Endothelial cell of umbilical vein (primary cell): ENCODE results near the gene FUBP3. TPM values are rescaled to one million over a fixed set of nuclear protein-coding genes. Genes with fewer than 3 reads are reported as not detected.

Experiments used
- BruUV-seq: library from RNA; stranded (reverse); fragments of 400-500 nt; replicated peaks from 2 replicates; lab custom pipeline; 2021; lab: Mats Ljungman, UMichigan
- CTCF ChIA-PET: fragments of 300-600, 350-600 bp; sonication (Branson Sonifier 250); formaldehyde crosslinking; loops from one replicate; lab custom pipeline; 2021; ENCODE audit warnings: antibody characterized with exemption, inconsistent platforms; lab: Charles Lee
- POLR2A ChIA-PET: fragments of 300-600, 350-600 bp; sonication (Branson Sonifier 250); formaldehyde crosslinking; loops from one replicate; lab custom pipeline; 2021; ENCODE audit warnings: antibody characterized with exemption, inconsistent platforms; lab: Charles Lee
- DNase-seq: peaks from one replicate; pipeline ENCODE4 v3.0.0-alpha.2; 2011; ENCODE audit warnings: low read depth, low spot score
- FAIRE-seq: peaks from 2 replicates; lab custom pipeline; 2011; peaks lifted over from hg19 to GRCh38; lab: Jason Lieb, UNC
- H2AFZ ChIP-seq: 2 replicates; pipeline ENCODE4 v1.6.0; 2012; ENCODE audit warnings: low read depth, low read length, control low read depth, inconsistent platforms
- H3K27ac ChIP-seq: 2 replicates; pipeline ENCODE4 v1.5.1; 2011; ENCODE audit warnings: low read depth, mild to moderate bottlenecking, control low read depth, low read length, moderate library complexity; ENCODE audit not compliant: insufficient read depth
- H3K27me3 ChIP-seq, 2 experiments: 2 replicates each; pipeline versions ENCODE4 v1.6.0 to v1.6.1; 2011; ENCODE audit warnings: low read length in 2 of 2, mixed read lengths in 1 of 2; ENCODE audit not compliant: control insufficient read depth in 2 of 2, insufficient read depth in 2 of 2
- H3K36me3 ChIP-seq, 2 experiments: 2 replicates in 1 of 2; 3 replicates in 1 of 2; pipeline ENCODE4 v1.5.1; 2011; ENCODE audit warnings: low read length in 2 of 2, mild to moderate bottlenecking in 1 of 2, moderate library complexity in 1 of 2; ENCODE audit not compliant: control insufficient read depth in 2 of 2, insufficient read depth in 2 of 2; ENCODE audit errors: extremely low read depth in 1 of 2
- H3K4me1 ChIP-seq: 3 replicates; pipeline ENCODE4 v1.5.1; 2011; ENCODE audit warnings: mild to moderate bottlenecking, low read length; ENCODE audit not compliant: control insufficient read depth, insufficient read depth; ENCODE audit errors: extremely low read depth
- H3K4me2 ChIP-seq: 2 replicates; pipeline ENCODE4 v1.6.1; 2011; ENCODE audit warnings: low read length, control low read depth, mixed read lengths; ENCODE audit not compliant: insufficient read depth
- H3K4me3 ChIP-seq, 3 experiments: fragments of 200-600 bp in 1 of 3; sonication (generic), shearing (Covaris generic) in 1 of 3; replicated peaks in 1 of 3; 2 replicates each; pipeline ENCODE4 v1.5.1; 2011 to 2016; ENCODE audit warnings: control low read depth in 3 of 3, low read length in 3 of 3, mild to moderate bottlenecking in 2 of 3, inconsistent platforms in 1 of 3, low read depth in 1 of 3, moderate library complexity in 1 of 3; ENCODE audit not compliant: insufficient read depth in 1 of 3
- H3K79me2 ChIP-seq: 2 replicates; pipeline ENCODE4 v1.6.0; 2012; ENCODE audit warnings: low read length, inconsistent platforms; ENCODE audit not compliant: control insufficient read depth, insufficient read depth
- H3K9ac ChIP-seq: replicated peaks from 2 replicates; pipeline ENCODE3; 2011; ENCODE audit warnings: low read length, control low read depth; ENCODE audit not compliant: insufficient read depth; ENCODE audit errors: extremely low read depth
- H3K9me1 ChIP-seq: replicated peaks from 3 replicates; pipeline ENCODE4 v1.6.0; 2011; ENCODE audit warnings: mild to moderate bottlenecking, low read length; ENCODE audit not compliant: control insufficient read depth, insufficient read depth; ENCODE audit errors: extremely low read depth
- H3K9me3 ChIP-seq: replicated peaks from 2 replicates; pipeline ENCODE4 v1.5.1; 2012; ENCODE audit warnings: low read length, inconsistent platforms; ENCODE audit not compliant: control insufficient read depth, insufficient read depth
- H4K20me1 ChIP-seq: replicated peaks from 2 replicates; pipeline ENCODE3; 2011; ENCODE audit warnings: mild to moderate bottlenecking, low read length; ENCODE audit not compliant: control insufficient read depth, insufficient read depth; ENCODE audit errors: extremely low read depth
- CTCF ChIP-seq, 2 donors: IDR thresholded peaks; 1 replicate in 1 of 2; 2 replicates in 1 of 2; pipeline ENCODE4 v1.5.1; 2011; ENCODE audit warnings: low read length in 2 of 2, mild to moderate bottlenecking in 2 of 2, moderate library complexity in 2 of 2, control low read depth in 1 of 2, inconsistent platforms in 1 of 2, low read depth in 1 of 2; ENCODE audit not compliant: insufficient read depth in 1 of 2; ENCODE audit errors: extremely low read depth in 1 of 2
- GATA2 ChIP-seq: IDR thresholded peaks from 2 replicates; pipeline ENCODE4 v1.7.0; 2011; ENCODE audit warnings: low read depth, mild to moderate bottlenecking, moderate library complexity, mixed read lengths, low read length; ENCODE audit not compliant: insufficient read length, insufficient read depth
- JUN ChIP-seq: IDR thresholded peaks from 2 replicates; pipeline ENCODE4 v1.6.1; 2011; ENCODE audit warnings: borderline replicate concordance, low read depth; ENCODE audit not compliant: insufficient read length, insufficient read depth
- MAX ChIP-seq: IDR thresholded peaks from 2 replicates; pipeline ENCODE4 v1.6.1; 2011; ENCODE audit not compliant: insufficient read depth, insufficient read length
- POLR2A ChIP-seq: IDR thresholded peaks from 2 replicates; pipeline ENCODE4 v1.6.1; 2012; ENCODE audit warnings: low read depth, mild to moderate bottlenecking, control low read depth, low read length
- POLR2AphosphoS5 ChIP-seq: IDR thresholded peaks from 2 replicates; pipeline ENCODE4 v1.6.1; 2012; ENCODE audit warnings: low read depth, mild to moderate bottlenecking, control low read depth, low read length, moderate library complexity; ENCODE audit not compliant: insufficient read depth
- dilution Hi-C: fragments of 300-500 bp; cut with MboI; formaldehyde crosslinking; loops from one replicate; pipeline ENCODE4 v1.15.0; 2019; ENCODE audit warnings: low sequenced_read_pairs; ENCODE audit not compliant: extremely low pct_ligation_motif_present
- intact Hi-C: fragments of 100-400 bp; cut with micrococcal nuclease; formaldehyde crosslinking; loops from one replicate; pipeline ENCODE4 v1.10.0; 2022
- polyA plus RNA-seq, 4 experiments: library from polyadenylated mRNA; depleted of rRNA in 3 of 4; stranded (reverse) in 3 of 4; unstranded in 1 of 4; fragments of >200 nt; gene quantifications; 2 replicates each; pipeline versions ENCODE4 v1.2.1 to v1.2.3, GENCODE V29; 2011 to 2012; ENCODE audit warnings: missing spikeins in 1 of 4
- total RNA-seq: library from RNA; stranded (reverse); gene quantifications from 2 replicates; pipeline ENCODE4 v1.2.3, GENCODE V29; 2021

Gene FUBP3
- total and polyA plus RNA-seq, 2 donors (not counting 3 experiments of a cell fraction or from before 2014, with no cell fraction given), result 19.4 to 50.9 TPM

GRCh38 chr9:130638284-130639123 lies 59.1 kb downstream of the FUBP3 start:
- peaks cover 0 to 34% of the 10 kb centered on the region in 2 experiments for H3K36me3 ChIP-seq
- no peaks in the 10 kb centered on the region for H3K9me3 ChIP-seq
- DNase-seq (no peak), FAIRE-seq (no peak)
- no peak overlapping the region for H3K9ac ChIP-seq
- intact Hi-C loops (no loop called here), dilution Hi-C loops (no loop called here)
- CTCF ChIA-PET, result interaction anchor here (1.0 kb wide), 2 partner anchors 12 to 13 kb away, joined by 3 read pairs; no protein-coding TSS in a partner anchor
- H3K4me1 ChIP-seq, result no peaks in the 10 kb centered on the region
- TF ChIP-seq POLR2AphosphoS5, result no peak
- no peak for TF ChIP-seq GATA2
- no peak for TF ChIP-seq JUN
- TF ChIP-seq CTCF (IDR thresholded peaks at IDR 0.05; ENCODE audit: extremely low read depth in 1 of 2, insufficient read depth in 1 of 2, low read depth in 1 of 2, low read length in 2 of 2), result no peak
- no peak for TF ChIP-seq MAX
- no peak for TF ChIP-seq POLR2A
- H3K4me3 ChIP-seq, result no peak overlapping the region
- H3K79me2 ChIP-seq, result no peaks in the 10 kb centered on the region
- no TSS peak for BruUV-seq
- H3K4me2 ChIP-seq, result no peak overlapping the region
- no peak overlapping the region for H3K27ac ChIP-seq
- H3K9me1 ChIP-seq, result no peaks in the 10 kb centered on the region
- H3K27me3 ChIP-seq, result no peaks in the 10 kb centered on the region
- POLR2A ChIA-PET, result no interaction called here
- H4K20me1 ChIP-seq, result no peaks in the 10 kb centered on the region
- H2AFZ ChIP-seq, result no peak overlapping the region
